H1 (cell line): ENCODE results near the gene F11R. TPM values are rescaled to one million over a fixed set of nuclear protein-coding genes. Genes with fewer than 3 reads are reported as not detected.

Experiments
- polyA plus RNA-seq, 7 experiments: library from polyadenylated mRNA; depleted of rRNA in 3 of 7; stranded (reverse) in 5 of 7; unstranded in 2 of 7; fragments of >200 nt in 5 of 7; fragments of 200-250 nt in 2 of 7; gene quantifications; 1 replicate in 5 of 7; 2 replicates in 1 of 7; 4 replicates in 1 of 7; pipeline versions ENCODE4 v1.2.1 to v1.2.3, GENCODE V29; 2011 to 2013; ENCODE audit warnings: missing spikeins in 2 of 7, mixed read lengths in 2 of 7
- small RNA-seq: library from polyadenylated mRNA; stranded (forward); fragments of <200 nt; extraction: miRNeasy Mini kit (QIAGEN cat#:217004); gene quantifications from one replicate; pipeline ENCODE3, GENCODE V24; 2013; ENCODE audit not compliant: insufficient read depth
- total RNA-seq: library from RNA; stranded (reverse); fragmentation: NEBNext Ultra II Directional; extraction: Animal tissue kit (Norgen Biotek cat#: 25700); gene quantifications from 2 replicates; pipeline ENCODE4 v1.2.1, GENCODE V29; 2021

F11R gene
- total and polyA plus RNA-seq, 2 of the 8 experiments (the other 6 are each of a cell fraction or from before 2014, with no cell fraction given), result 159 to 200 TPM

Small RNAs within 50 kb of the gene (small RNA-seq; reads per million reads assigned to genes)
- gene AL591806.2, result not detected

Other genes starting within 250 kb of the F11R start
- gene LY9, start 225.0 kb downstream of the F11R start, total RNA-seq, result not detected in 2 replicates
- not detected in 2 replicates for gene LY9, start 225.0 kb downstream of the F11R start, polyA plus RNA-seq (2011; rRNA removed)
- not detected in 2 replicates for gene CD244, start 158.3 kb downstream of the F11R start, total RNA-seq
- not detected in 2 replicates for gene CD244, start 158.3 kb downstream of the F11R start, polyA plus RNA-seq (2011; rRNA removed)
- not detected in 2 replicates for gene ITLN1, start 136.0 kb downstream of the F11R start, total RNA-seq
- not detected in 2 replicates for gene ITLN1, start 136.0 kb downstream of the F11R start, polyA plus RNA-seq (2011; rRNA removed)
- 4.7 and 5.6 TPM in 2 replicates for gene ITLN2, start 66.3 kb downstream of the F11R start, total RNA-seq
- 6.3 and 6.8 TPM in 2 replicates for gene ITLN2, start 66.3 kb downstream of the F11R start, polyA plus RNA-seq (2011; rRNA removed)
- gene TSTD1, start 17.8 kb upstream of the F11R start, total RNA-seq, result 60.4 and 60.9 TPM in 2 replicates
- 314 and 360 TPM in 2 replicates for gene TSTD1, start 17.8 kb upstream of the F11R start, polyA plus RNA-seq (2011; rRNA removed)
- 68.9 and 74.6 TPM in 2 replicates for gene USF1, start 24.8 kb upstream of the F11R start, total RNA-seq
- gene USF1, start 24.8 kb upstream of the F11R start, polyA plus RNA-seq (2011; rRNA removed), result 45.7 and 50.3 TPM in 2 replicates
- 0.39 and 0.40 TPM in 2 replicates for gene ARHGAP30, start 48.7 kb upstream of the F11R start, total RNA-seq
- 0.27 and 0.50 TPM in 2 replicates for gene ARHGAP30, start 48.7 kb upstream of the F11R start, polyA plus RNA-seq (2011; rRNA removed)
- 0.19 and 0.29 TPM in 2 replicates for gene NECTIN4, start 68.4 kb upstream of the F11R start, total RNA-seq
- 0.71 and 0.86 TPM in 2 replicates for gene NECTIN4, start 68.4 kb upstream of the F11R start, polyA plus RNA-seq (2011; rRNA removed)
- 4.0 and 6.5 TPM in 2 replicates for gene KLHDC9, start 77.2 kb upstream of the F11R start, total RNA-seq
- gene KLHDC9, start 77.2 kb upstream of the F11R start, polyA plus RNA-seq (2011; rRNA removed), result 15.6 and 18.0 TPM in 2 replicates
- 71.2 and 74.7 TPM in 2 replicates for gene PFDN2, start 96.9 kb upstream of the F11R start, total RNA-seq
- 66.2 and 69.6 TPM in 2 replicates for gene PFDN2, start 96.9 kb upstream of the F11R start, polyA plus RNA-seq (2011; rRNA removed)
- 40.4 and 40.6 TPM in 2 replicates for gene NIT1, start 97.0 kb upstream of the F11R start, total RNA-seq
- 33.0 and 46.3 TPM in 2 replicates for gene NIT1, start 97.0 kb upstream of the F11R start, polyA plus RNA-seq (2011; rRNA removed)
- gene DEDD, start 111.5 kb upstream of the F11R start, total RNA-seq, result 42.0 and 42.6 TPM in 2 replicates
- 55.9 and 61.7 TPM in 2 replicates for gene DEDD, start 111.5 kb upstream of the F11R start, polyA plus RNA-seq (2011; rRNA removed)
- gene UFC1, start 132.8 kb upstream of the F11R start, total RNA-seq, result 67.8 and 71.0 TPM in 2 replicates
- gene UFC1, start 132.8 kb upstream of the F11R start, polyA plus RNA-seq (2011; rRNA removed), result 60.2 and 102 TPM in 2 replicates
- 23.9 and 28.2 TPM in 2 replicates for gene USP21, start 138.3 kb upstream of the F11R start, total RNA-seq
- 36.3 and 53.5 TPM in 2 replicates for gene USP21, start 138.3 kb upstream of the F11R start, polyA plus RNA-seq (2011; rRNA removed)
- 32.1 and 40.4 TPM in 2 replicates for gene PPOX, start 145.3 kb upstream of the F11R start, total RNA-seq
- 37.7 and 39.4 TPM in 2 replicates for gene PPOX, start 145.3 kb upstream of the F11R start, polyA plus RNA-seq (2011; rRNA removed)
- 42.3 and 45.5 TPM in 2 replicates for gene B4GALT3, start 156.4 kb upstream of the F11R start, total RNA-seq
- 43.0 and 61.2 TPM in 2 replicates for gene B4GALT3, start 156.4 kb upstream of the F11R start, polyA plus RNA-seq (2011; rRNA removed)
- gene ADAMTS4, start 177.9 kb upstream of the F11R start, total RNA-seq, result 7.2 and 12.4 TPM in 2 replicates
- gene ADAMTS4, start 177.9 kb upstream of the F11R start, polyA plus RNA-seq (2011; rRNA removed), result 4.6 and 6.4 TPM in 2 replicates
- 88.7 and 95.1 TPM in 2 replicates for gene NDUFS2, start 181.2 kb upstream of the F11R start, total RNA-seq
- 100 and 113 TPM in 2 replicates for gene NDUFS2, start 181.2 kb upstream of the F11R start, polyA plus RNA-seq (2011; rRNA removed)
- 0.86 TPM in 1 of 2 replicates, not detected in the other for gene FCER1G, start 194.1 kb upstream of the F11R start, total RNA-seq
- gene FCER1G, start 194.1 kb upstream of the F11R start, polyA plus RNA-seq (2011; rRNA removed), result 0.85 and 1.6 TPM in 2 replicates
- not detected in 2 replicates for gene APOA2, start 202.5 kb upstream of the F11R start, total RNA-seq
- gene APOA2, start 202.5 kb upstream of the F11R start, polyA plus RNA-seq (2011; rRNA removed), result 0.41 TPM in 1 of 2 replicates, not detected in the other
- 13.8 and 15.0 TPM in 2 replicates for gene TOMM40L, start 204.9 kb upstream of the F11R start, total RNA-seq
- gene TOMM40L, start 204.9 kb upstream of the F11R start, polyA plus RNA-seq (2011; rRNA removed), result 11.4 and 14.2 TPM in 2 replicates
- not detected in 2 replicates for gene NR1I3, start 217.1 kb upstream of the F11R start, total RNA-seq
- gene NR1I3, start 217.1 kb upstream of the F11R start, polyA plus RNA-seq (2011; rRNA removed), result not detected in 2 replicates
- 1.0 and 1.9 TPM in 2 replicates for gene PCP4L1, start 237.6 kb upstream of the F11R start, total RNA-seq
- gene PCP4L1, start 237.6 kb upstream of the F11R start, polyA plus RNA-seq (2011; rRNA removed), result 0.41 and 0.55 TPM in 2 replicates